CD14-positive monocyte (primary cell): ENCODE results near the gene RUNX2. TPM values are rescaled to one million over a fixed set of nuclear protein-coding genes. Genes with fewer than 3 reads are reported as not detected.

ENCODE experiments used
- DNase-seq, 3 donors: peaks; one replicate each; pipeline ENCODE4 v3.0.0-alpha.2; 2011 to 2022
- H2AFZ ChIP-seq: 2 replicates; pipeline ENCODE4 v1.6.0; 2012; ENCODE audit warnings: mild to moderate bottlenecking, low read depth, low read length, inconsistent platforms; ENCODE audit not compliant: insufficient read depth, poor library complexity, severe bottlenecking
- H3K27ac ChIP-seq, 2 donors: 1 replicate in 1 of 2; 2 replicates in 1 of 2; pipeline ENCODE4 v1.5.1; 2012 to 2013; ENCODE audit warnings: low read length in 2 of 2, control low read depth in 1 of 2, inconsistent platforms in 1 of 2, low read depth in 1 of 2, mild to moderate bottlenecking in 1 of 2
- H3K27me3 ChIP-seq, 2 donors: one replicate each; pipeline versions ENCODE4 v1.6.0 to v1.6.1; 2011 to 2013; ENCODE audit warnings: low read length in 2 of 2; ENCODE audit not compliant: control insufficient read depth in 2 of 2, insufficient read depth in 2 of 2
- H3K36me3 ChIP-seq, 2 donors: replicated peaks in 1 of 2; 1 replicate in 1 of 2; 2 replicates in 1 of 2; pipeline versions ENCODE4 v1.5.1 to v1.6.1; 2012 to 2013; ENCODE audit warnings: low read length in 2 of 2, control low read depth in 1 of 2, inconsistent platforms in 1 of 2, mild to moderate bottlenecking in 1 of 2; ENCODE audit not compliant: insufficient read depth in 2 of 2, control insufficient read depth in 1 of 2
- H3K4me1 ChIP-seq, 2 donors: 1 replicate in 1 of 2; 2 replicates in 1 of 2; pipeline versions ENCODE4 v1.5.1 to v1.6.1; 2012 to 2013; ENCODE audit warnings: low read length in 2 of 2, control low read depth in 1 of 2, inconsistent platforms in 1 of 2, mild to moderate bottlenecking in 1 of 2, moderate library complexity in 1 of 2; ENCODE audit not compliant: insufficient read depth in 2 of 2, control insufficient read depth in 1 of 2
- H3K4me2 ChIP-seq: replicated peaks from 2 replicates; pipeline ENCODE3; 2012; ENCODE audit warnings: low read length, moderate library complexity, mild to moderate bottlenecking; ENCODE audit not compliant: poor library complexity, severe bottlenecking; ENCODE audit errors: extremely low read depth
- H3K4me3 ChIP-seq, 3 experiments: fragments of 200-600 bp in 1 of 3; sonication (generic) in 1 of 3; replicated peaks in 1 of 3; 1 replicate in 2 of 3; 2 replicates in 1 of 3; pipeline ENCODE4 v1.5.1; 2011 to 2013; ENCODE audit warnings: low read length in 3 of 3, mild to moderate bottlenecking in 3 of 3, control low read depth in 2 of 3, low read depth in 2 of 3, inconsistent platforms in 1 of 3, moderate library complexity in 1 of 3
- H3K79me2 ChIP-seq: 2 replicates; pipeline ENCODE4 v1.6.0; 2012; ENCODE audit warnings: mild to moderate bottlenecking, control low read depth, inconsistent platforms, low read length, moderate library complexity; ENCODE audit not compliant: insufficient read depth
- H3K9ac ChIP-seq: 2 replicates; pipeline ENCODE4 v1.6.0; 2017; ENCODE audit warnings: low read length, mild to moderate bottlenecking; ENCODE audit not compliant: insufficient read depth, poor library complexity, severe bottlenecking
- H3K9me3 ChIP-seq, 2 donors: replicated peaks in 1 of 2; 1 replicate in 1 of 2; 2 replicates in 1 of 2; pipeline versions ENCODE4 v1.5.1 to v1.6.1; 2012 to 2013; ENCODE audit warnings: low read length in 2 of 2, control low read depth in 1 of 2; ENCODE audit not compliant: control insufficient read depth in 1 of 2, insufficient read depth in 1 of 2
- H4K20me1 ChIP-seq: 2 replicates; pipeline ENCODE4 v1.6.0; 2012; ENCODE audit warnings: mild to moderate bottlenecking, low read length, control low read depth, moderate library complexity; ENCODE audit not compliant: insufficient read depth
- H3K27ac Mint-ChIP-seq, 7 donors: one replicate each; pipeline ENCODE4 v1.8.0; 2020; ENCODE audit warnings: mild to moderate bottlenecking in 7 of 7, mixed read lengths in 7 of 7, moderate library complexity in 6 of 7, inconsistent platforms in 2 of 7
- H3K27me3 Mint-ChIP-seq, 3 donors: one replicate each; pipeline ENCODE4 v1.8.0; 2021 to 2022; ENCODE audit warnings: low read depth in 3 of 3, mild to moderate bottlenecking in 3 of 3, mixed read lengths in 3 of 3, moderate library complexity in 3 of 3, inconsistent platforms in 1 of 3
- H3K36me3 Mint-ChIP-seq, 2 donors: one replicate each; pipeline ENCODE4 v1.8.0; 2020; ENCODE audit warnings: mixed read lengths in 2 of 2, inconsistent platforms in 1 of 2, mild to moderate bottlenecking in 1 of 2
- H3K4me1 Mint-ChIP-seq: one replicate; pipeline ENCODE4 v1.8.0; 2020; ENCODE audit warnings: mild to moderate bottlenecking, mixed read lengths
- H3K4me3 Mint-ChIP-seq, 2 donors: one replicate each; pipeline ENCODE4 v1.8.0; 2020; ENCODE audit warnings: mild to moderate bottlenecking in 2 of 2, mixed read lengths in 2 of 2, moderate library complexity in 1 of 2
- H3K9me3 Mint-ChIP-seq, 7 donors: one replicate each; pipeline ENCODE4 v1.8.0; 2020 to 2022; ENCODE audit warnings: mixed read lengths in 7 of 7, mild to moderate bottlenecking in 6 of 7, moderate library complexity in 6 of 7, inconsistent platforms in 2 of 7
- WGBS: methylation state at CpG from one replicate; pipeline ENCODE4 v1.1.5; 2013; ENCODE audit warnings: missing lambda C conversion rate; ENCODE audit not compliant: insufficient coverage; 5-methylcytosine and 5-hydroxymethylcytosine counted together
- intact Hi-C, 2 donors: fragments of 100-400 bp; cut with micrococcal nuclease; formaldehyde crosslinking; loops; one replicate each; pipeline versions ENCODE4 v1.15.0 to v1.15.1; 2023
- polyA plus RNA-seq, 3 donors: library from polyadenylated mRNA; depleted of rRNA in 1 of 3; unstranded in 2 of 3; stranded (reverse) in 1 of 3; fragments of 300-500 nt in 2 of 3; fragments of >200 nt in 1 of 3; fragmentation: Illumina TruSeq in 2 of 3; gene quantifications; 1 replicate in 2 of 3; 2 replicates in 1 of 3; pipeline ENCODE4 v1.2.3, GENCODE V29; 2012 to 2021
- TF ChIP-seq, protein P1 (sequence below): fragments of 200-600 bp; IDR thresholded peaks from one replicate; pipeline ENCODE4 v1.8.0; 2022; ENCODE audit warnings: antibody characterized with exemption, mild to moderate bottlenecking

Gene RUNX2
- polyA plus RNA-seq, 3 donors = 1.3 to 5.0 (median 2.5) TPM

DNA sequence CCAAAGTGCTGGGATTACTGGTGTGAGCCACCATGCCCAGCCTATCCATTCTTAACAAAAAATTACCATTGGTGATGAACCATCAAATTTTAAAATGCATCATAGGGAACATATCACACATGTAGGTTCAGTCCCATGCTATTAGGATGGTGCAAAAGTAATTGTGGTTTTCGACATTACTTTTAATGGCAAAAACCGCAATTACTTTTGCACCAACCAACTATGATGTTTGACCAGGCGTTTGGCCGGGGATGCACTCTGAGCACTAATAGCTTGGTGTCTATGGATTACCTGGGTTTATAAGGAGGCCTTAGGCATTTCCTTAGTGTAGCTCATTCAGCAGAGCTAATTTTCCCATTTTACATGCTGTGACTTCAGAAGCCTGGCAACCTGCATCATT lies 296.1 kb downstream of the RUNX2 start:
- Histone ChIP-seq H3K79me2 (no peaks in the 10 kb centered on the region), H3K4me2 (no peak overlapping the region), H3K4me1 (no peaks in the 10 kb centered on the region), H3K4me3 (no peak overlapping the region), H3K27ac (no peak overlapping the region), H3K9me3 (no peaks in the 10 kb centered on the region), H2AFZ (no peak overlapping the region), H3K9ac (no peak overlapping the region), H3K36me3 (no peaks in the 10 kb centered on the region), H4K20me1 (no peaks in the 10 kb centered on the region), H3K27me3 (no peaks in the 10 kb centered on the region)
- H3K4me3 Mint-ChIP-seq = no peak overlapping the region
- peaks cover 0 to 2% (median 0%) of the 10 kb centered on the region in 3 donors for H3K27me3 Mint-ChIP-seq
- peaks cover 2% of the 10 kb centered on the region for H3K4me1 Mint-ChIP-seq
- H3K27ac Mint-ChIP-seq = no peak overlapping the region
- TF ChIP-seq, protein P1, sequence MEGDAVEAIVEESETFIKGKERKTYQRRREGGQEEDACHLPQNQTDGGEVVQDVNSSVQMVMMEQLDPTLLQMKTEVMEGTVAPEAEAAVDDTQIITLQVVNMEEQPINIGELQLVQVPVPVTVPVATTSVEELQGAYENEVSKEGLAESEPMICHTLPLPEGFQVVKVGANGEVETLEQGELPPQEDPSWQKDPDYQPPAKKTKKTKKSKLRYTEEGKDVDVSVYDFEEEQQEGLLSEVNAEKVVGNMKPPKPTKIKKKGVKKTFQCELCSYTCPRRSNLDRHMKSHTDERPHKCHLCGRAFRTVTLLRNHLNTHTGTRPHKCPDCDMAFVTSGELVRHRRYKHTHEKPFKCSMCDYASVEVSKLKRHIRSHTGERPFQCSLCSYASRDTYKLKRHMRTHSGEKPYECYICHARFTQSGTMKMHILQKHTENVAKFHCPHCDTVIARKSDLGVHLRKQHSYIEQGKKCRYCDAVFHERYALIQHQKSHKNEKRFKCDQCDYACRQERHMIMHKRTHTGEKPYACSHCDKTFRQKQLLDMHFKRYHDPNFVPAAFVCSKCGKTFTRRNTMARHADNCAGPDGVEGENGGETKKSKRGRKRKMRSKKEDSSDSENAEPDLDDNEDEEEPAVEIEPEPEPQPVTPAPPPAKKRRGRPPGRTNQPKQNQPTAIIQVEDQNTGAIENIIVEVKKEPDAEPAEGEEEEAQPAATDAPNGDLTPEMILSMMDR = no peak
- WGBS = 100% methylated on average over 1 of the region's 4 CpGs
- intact Hi-C loops = no loop called here
- no peak for DNase-seq
- no peaks in the 10 kb centered on the region for H3K36me3 Mint-ChIP-seq
- peaks cover 0 to 3% (median 0%) of the 10 kb centered on the region in 7 donors for H3K9me3 Mint-ChIP-seq

GRCh38 chr6:45625191-45625664 lies 297.1 kb downstream of the RUNX2 start:
- no peak for DNase-seq
- Histone ChIP-seq H2AFZ (no peak overlapping the region), H3K4me2 (no peak overlapping the region)

More at GRCh38 chr6:45625191-45625664, 297.1 kb downstream of the RUNX2 start:
- WGBS = 100% methylated on average over 3 of the region's 5 CpGs
- Mint-ChIP-seq H3K27me3 (peaks cover 0 to 2% (median 0%) of the 10 kb centered on the region in 3 donors), H3K27ac (no peak overlapping the region), H3K9me3 (peaks cover 0 to 3% (median 0%) of the 10 kb centered on the region in 7 donors), H3K36me3 (no peaks in the 10 kb centered on the region), H3K4me3 (no peak overlapping the region), H3K4me1 (no peaks in the 10 kb centered on the region)
- no peaks in the 10 kb centered on the region for H3K4me1 ChIP-seq
- H3K9ac ChIP-seq = no peak overlapping the region
- TF ChIP-seq, protein P1 = no peak
- intact Hi-C loops = no loop called here
- no peak overlapping the region for H3K4me3 ChIP-seq
- no peaks in the 10 kb centered on the region for H3K36me3 ChIP-seq
- H3K9me3 ChIP-seq = no peaks in the 10 kb centered on the region
- H3K27me3 ChIP-seq = no peaks in the 10 kb centered on the region
- no peak overlapping the region for H3K27ac ChIP-seq
- no peaks in the 10 kb centered on the region for H3K79me2 ChIP-seq
- H4K20me1 ChIP-seq = no peaks in the 10 kb centered on the region
